Measurements from ENCODE around the gene TMEM26. TPM values are rescaled to one million over a fixed set of nuclear protein-coding genes. Genes with fewer than 3 reads are reported as not detected.

TMEM26 gene
- total and polyA plus RNA-seq, 4 donors = 0.16 to 5.8 (median 0.80) TPM

- WGBS, 2 donors = 87 to 89% methylated on average over 3 of the region's 3 CpGs
- Histone ChIP-seq H3K4me1 (ENCODE audit: control insufficient read depth in 5 of 5, insufficient read depth in 5 of 5, low read length in 5 of 5) (peaks cover 0 to 53% (median 6%) of the 10 kb centered on the region in 5 donors), H3K27ac (ENCODE audit: low read depth in 1 of 2, low read length in 1 of 2) (no peak overlapping the region), H3K4me3 (no peak overlapping the region), H3K27me3 (ENCODE audit: control insufficient read depth in 3 of 3, insufficient read depth in 3 of 3, low read length in 2 of 3) (no peaks in the 10 kb centered on the region), H3K36me3 (ENCODE audit: control insufficient read depth in 4 of 4, insufficient read depth in 4 of 4, low read length in 4 of 4) (peaks cover 0 to 6% (median 0%) of the 10 kb centered on the region in 4 donors), H3K9me3 (ENCODE audit: control insufficient read depth in 4 of 4, insufficient read depth in 3 of 4, low read length in 3 of 4) (no peaks in the 10 kb centered on the region), H3K9ac (ENCODE audit: insufficient read depth in 1 of 2, low read length in 2 of 2) (no peak overlapping the region)
- TF ChIP-seq CTCF (IDR thresholded peaks at IDR 0.05; ENCODE audit: control extremely low read depth, extremely low read depth) = no peak
- ATAC-seq (ENCODE audit: insufficient read depth, low FRiP score) = no peak
- peak; percentile 59 to 94 (median 94) for DNase-seq
Measured at GRCh38 chr10:61406736-61407135, 46.4 kb downstream of the TMEM26 start.

GRCh38 chr10:61406242-61406641 is 46.9 kb downstream of the TMEM26 start:
- DNase-seq (peak in 1 of 3 donors; percentile 48), ATAC-seq (ENCODE audit: insufficient read depth, low FRiP score) (no peak)
- Histone ChIP-seq H3K27me3 (ENCODE audit: control insufficient read depth in 3 of 3, insufficient read depth in 3 of 3, low read length in 2 of 3) (no peaks in the 10 kb centered on the region), H3K4me3 (no peak overlapping the region), H3K27ac (ENCODE audit: low read depth in 1 of 2, low read length in 1 of 2) (no peak overlapping the region), H3K9ac (ENCODE audit: insufficient read depth in 1 of 2, low read length in 2 of 2) (no peak overlapping the region), H3K36me3 (ENCODE audit: control insufficient read depth in 4 of 4, insufficient read depth in 4 of 4, low read length in 4 of 4) (peaks cover 0 to 6% (median 0%) of the 10 kb centered on the region in 4 donors), H3K4me1 (ENCODE audit: control insufficient read depth in 5 of 5, insufficient read depth in 5 of 5, low read length in 5 of 5) (peaks cover 0 to 51% (median 6%) of the 10 kb centered on the region in 5 donors), H3K9me3 (ENCODE audit: control insufficient read depth in 4 of 4, insufficient read depth in 3 of 4, low read length in 3 of 4) (no peaks in the 10 kb centered on the region)
- no peak for TF ChIP-seq CTCF (IDR thresholded peaks at IDR 0.05; ENCODE audit: control extremely low read depth, extremely low read depth)

- no peak overlapping the region for H3K27ac ChIP-seq (ENCODE audit: low read depth in 1 of 2, low read length in 1 of 2)
- H3K36me3 ChIP-seq (ENCODE audit: control insufficient read depth in 4 of 4, insufficient read depth in 4 of 4, low read length in 4 of 4) = peaks cover 0 to 2% (median 0%) of the 10 kb centered on the region in 4 donors
- ATAC-seq (ENCODE audit: insufficient read depth, low FRiP score) = no peak
- H3K4me1 ChIP-seq (ENCODE audit: control insufficient read depth in 5 of 5, insufficient read depth in 5 of 5, low read length in 5 of 5) = peaks cover 0 to 43% (median 6%) of the 10 kb centered on the region in 5 donors
- H3K9ac ChIP-seq (ENCODE audit: insufficient read depth in 1 of 2, low read length in 2 of 2) = no peak overlapping the region
- H3K9me3 ChIP-seq (ENCODE audit: control insufficient read depth in 4 of 4, insufficient read depth in 3 of 4, low read length in 3 of 4) = no peaks in the 10 kb centered on the region
- DNase-seq = peak in 1 of 3 donors; percentile 44
- no peaks in the 10 kb centered on the region for H3K27me3 ChIP-seq (ENCODE audit: control insufficient read depth in 3 of 3, insufficient read depth in 3 of 3, low read length in 2 of 3)
- H3K4me3 ChIP-seq = no peak overlapping the region
- no peak for TF ChIP-seq CTCF (IDR thresholded peaks at IDR 0.05; ENCODE audit: control extremely low read depth, extremely low read depth)
Measured at GRCh38 chr10:61404751-61405150, 48.4 kb downstream of the TMEM26 start.

GRCh38 chr10:61400524-61400923 is 52.7 kb downstream of the TMEM26 start:
- TF ChIP-seq CTCF (IDR thresholded peaks at IDR 0.05; ENCODE audit: control extremely low read depth, extremely low read depth) = no peak
- 91 to 98% methylated on average over 1 of the region's 1 CpG for WGBS, 2 donors
- ATAC-seq (ENCODE audit: insufficient read depth, low FRiP score) = no peak
- Histone ChIP-seq H3K4me1 (ENCODE audit: control insufficient read depth in 5 of 5, insufficient read depth in 5 of 5, low read length in 5 of 5) (peaks cover 0 to 9% (median 7%) of the 10 kb centered on the region in 5 donors), H3K9ac (ENCODE audit: insufficient read depth in 1 of 2, low read length in 2 of 2) (no peak overlapping the region), H3K36me3 (ENCODE audit: control insufficient read depth in 4 of 4, insufficient read depth in 4 of 4, low read length in 4 of 4) (no peaks in the 10 kb centered on the region), H3K4me3 (no peak overlapping the region), H3K9me3 (ENCODE audit: control insufficient read depth in 4 of 4, insufficient read depth in 3 of 4, low read length in 3 of 4) (peaks cover 0 to 2% (median 0%) of the 10 kb centered on the region in 4 donors), H3K27ac (ENCODE audit: low read depth in 1 of 2, low read length in 1 of 2) (no peak overlapping the region), H3K27me3 (ENCODE audit: control insufficient read depth in 3 of 3, insufficient read depth in 3 of 3, low read length in 2 of 3) (no peaks in the 10 kb centered on the region)
- DNase-seq = no peak
